T47D (cell line): ENCODE results near the gene MAGI2.
"Not testable (repeated sequence)": the region's sequence is repeated elsewhere in the genome, so short reads cannot be mapped to it uniquely, and the experiment has no call there.

ENCODE experiments used
- DNase-seq, 2 experiments: peaks; one replicate each; pipeline versions ENCODE4 v3.0.0 to v3.0.0-alpha.2; 2011 to 2012; ENCODE audit warnings: low read depth in 1 of 2, low spot score in 1 of 2
- JUND ChIP-seq: IDR thresholded peaks from 2 replicates; pipeline ENCODE4 v1.6.1; 2012; ENCODE audit warnings: low read depth
- in situ Hi-C: cut with HindIII; loops from 2 replicates; pipeline ENCODE4 v1.10.0; 2016; ENCODE audit warnings: low sequenced_read_pairs, low pct_unique_long_range_greater_than_20kb

The MAGI2 gene

GRCh38 chr7:78301407-78301806 is 1152.1 kb downstream of the MAGI2 start:
- in situ Hi-C loops = no loop called here
- no peak for TF ChIP-seq JUND
- no peak for DNase-seq

GRCh38 chr7:78299088-78299487 is 1154.4 kb downstream of the MAGI2 start:
- no peak for TF ChIP-seq JUND
- DNase-seq = no peak
- in situ Hi-C loops = no loop called here

- peak in 1 of 2 experiments; percentile 13 for DNase-seq
- no peak for TF ChIP-seq JUND
- in situ Hi-C loops = no loop called here
Observed at GRCh38 chr7:78296644-78297371, 1156.7 kb downstream of the MAGI2 start.

DNA sequence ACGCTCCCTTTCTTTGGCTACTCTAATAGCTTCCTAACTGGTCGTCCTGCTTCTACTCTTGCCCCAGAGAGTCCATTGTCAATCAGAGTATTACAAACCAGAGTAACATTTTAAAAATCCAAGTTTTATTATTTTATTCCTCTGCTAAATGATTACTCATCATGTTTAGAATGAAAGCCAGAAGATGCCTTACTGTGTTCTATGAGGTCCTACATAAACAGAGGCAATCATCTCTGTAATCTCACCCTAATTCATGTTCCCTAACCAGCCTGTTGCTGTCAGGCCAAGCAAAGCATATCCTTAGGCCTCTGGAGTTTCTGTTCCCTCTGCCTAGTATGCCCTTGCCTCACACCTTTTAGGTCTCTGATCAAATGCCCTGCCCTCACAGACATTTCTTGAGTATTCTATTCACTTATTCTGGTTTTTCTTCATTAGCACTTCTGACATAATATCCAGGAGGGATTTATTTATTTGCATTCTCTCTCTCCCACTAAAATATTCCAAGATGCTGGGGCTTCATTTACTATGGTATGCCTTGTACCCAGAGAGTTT is 1157.3 kb downstream of the MAGI2 start:
- TF ChIP-seq JUND = no peak
- DNase-seq = no peak
- in situ Hi-C loops = no loop called here

DNA sequence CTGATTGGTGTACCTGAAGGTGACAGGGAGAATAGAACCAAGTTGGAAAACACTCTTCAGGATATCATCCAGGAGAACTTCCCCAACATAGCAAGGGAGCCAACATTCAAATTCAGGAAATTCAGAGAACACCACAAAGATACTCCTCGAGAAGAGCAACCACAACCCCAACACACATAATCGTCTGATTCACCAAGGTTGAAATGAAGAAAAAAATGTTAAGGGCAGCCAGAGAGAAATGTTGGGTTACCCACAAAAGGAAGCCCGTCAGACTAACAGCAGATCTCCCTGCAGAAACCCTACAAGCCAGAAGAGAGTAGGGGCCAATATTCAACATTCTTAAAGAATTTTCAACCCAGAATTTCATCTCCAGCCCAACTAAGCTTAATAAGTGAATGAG is 1164.0 kb downstream of the MAGI2 start:
- in situ Hi-C loops, DNase-seq: not testable (repeated sequence)

DNA sequence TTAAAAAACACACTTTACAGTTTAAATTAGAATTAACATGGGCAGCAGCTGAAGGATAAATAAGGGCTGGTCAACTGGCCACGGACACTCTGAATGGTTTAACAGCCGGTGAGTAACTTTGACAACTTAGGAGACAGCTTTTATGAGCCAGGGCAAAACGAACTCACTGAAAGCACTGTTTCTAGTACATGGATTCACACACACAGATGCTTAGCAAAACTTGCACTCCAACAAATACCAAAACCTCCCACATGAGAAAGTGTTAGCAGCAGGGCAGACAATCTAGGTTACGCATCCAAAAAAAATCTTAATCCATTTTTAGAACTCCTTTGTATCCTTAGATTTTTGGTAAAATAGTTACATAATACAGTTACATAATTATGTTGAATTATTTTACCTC is 1168.5 kb downstream of the MAGI2 start:
- no peak for DNase-seq
- TF ChIP-seq JUND = no peak
- in situ Hi-C loops = no loop called here

GRCh38 chr7:78280276-78280675 is 1173.2 kb downstream of the MAGI2 start:
- in situ Hi-C loops = no loop called here
- DNase-seq = no peak
- no peak for TF ChIP-seq JUND

DNA sequence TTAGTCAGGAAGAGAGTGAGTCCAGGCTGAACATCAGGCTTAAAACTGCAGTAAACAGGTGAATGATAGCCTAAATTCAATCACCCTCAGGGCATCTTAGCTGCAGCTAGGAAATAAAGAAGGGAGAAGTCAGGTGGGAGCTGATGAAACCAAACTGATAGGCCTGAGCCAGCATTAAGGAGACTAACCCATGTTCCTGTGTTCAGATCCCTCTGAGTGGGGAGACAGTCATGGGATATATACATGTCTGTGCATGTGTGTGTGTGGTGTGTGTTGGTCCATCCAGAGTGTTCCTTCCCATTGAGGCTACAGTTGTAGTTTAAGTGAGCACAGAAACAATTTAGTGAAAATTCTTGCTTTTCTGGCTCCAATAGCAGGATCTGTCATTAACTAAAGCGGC is 1174.0 kb downstream of the MAGI2 start:
- in situ Hi-C loops = no loop called here
- no peak for DNase-seq
- no peak for TF ChIP-seq JUND

DNA sequence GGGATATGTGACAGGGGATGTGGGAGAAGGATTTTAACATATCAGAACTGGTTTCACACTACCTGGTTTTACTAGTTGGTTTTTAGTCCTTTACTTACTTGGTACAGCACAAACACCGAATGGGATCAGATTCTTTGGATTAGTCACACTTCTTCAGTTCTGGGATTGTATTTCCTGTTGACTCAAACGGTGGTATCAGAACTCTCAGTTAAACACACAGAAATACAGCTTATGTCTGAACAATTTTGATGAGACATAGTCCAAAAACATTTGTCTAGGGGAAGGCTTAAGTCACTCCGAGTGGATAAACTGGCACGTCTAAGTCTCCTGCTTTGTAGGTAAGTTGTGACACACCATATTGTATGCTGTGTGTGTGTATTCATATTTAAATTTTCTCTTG is 1174.4 kb downstream of the MAGI2 start:
- no peak for DNase-seq
- in situ Hi-C loops = no loop called here
- TF ChIP-seq JUND = no peak

- no peak for DNase-seq
- in situ Hi-C loops = no loop called here
- no peak for TF ChIP-seq JUND
Observed at GRCh38 chr7:78267141-78267540, 1186.3 kb downstream of the MAGI2 start.

DNA sequence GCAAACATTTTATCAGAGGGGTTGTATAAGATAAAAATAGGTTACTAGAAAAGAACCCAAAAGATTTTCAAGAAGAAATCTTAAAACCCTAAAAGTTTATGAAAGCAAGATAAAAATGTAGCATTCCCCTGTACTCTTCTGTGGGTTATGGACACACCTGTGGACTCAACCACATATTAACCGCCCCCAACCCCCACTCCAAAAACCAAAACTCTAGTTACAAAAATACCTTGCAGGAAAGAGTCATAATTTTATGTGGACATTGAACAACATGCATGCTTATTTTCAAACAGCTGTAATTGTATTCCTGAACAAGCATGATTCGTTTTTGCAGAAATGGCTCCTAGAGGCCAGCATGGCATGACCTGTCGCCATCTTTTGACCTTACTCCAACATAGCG is 1188.0 kb downstream of the MAGI2 start:
- DNase-seq = no peak
- in situ Hi-C loops = no loop called here
- TF ChIP-seq JUND = no peak

DNA sequence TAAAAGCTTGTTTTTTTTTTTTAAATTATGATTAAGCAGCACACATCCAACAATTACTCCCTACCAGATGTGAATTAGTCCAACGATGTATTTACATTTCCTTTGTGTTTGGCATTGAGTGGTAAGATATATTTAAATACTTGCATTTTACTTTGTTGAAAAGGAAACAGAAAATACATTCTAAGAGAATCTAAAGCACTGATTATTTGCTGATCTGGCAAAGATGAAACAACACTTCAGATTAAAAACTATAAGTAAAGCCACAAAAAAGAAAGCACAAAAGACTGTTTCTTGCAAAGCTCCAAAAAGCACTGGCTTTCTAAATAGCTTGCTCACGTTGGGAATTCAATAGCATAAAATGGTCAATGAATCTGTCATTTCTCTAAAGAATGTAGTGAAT is 1188.4 kb downstream of the MAGI2 start:
- in situ Hi-C loops = no loop called here
- no peak for TF ChIP-seq JUND
- DNase-seq = no peak

GRCh38 chr7:78264105-78264504 is 1189.4 kb downstream of the MAGI2 start:
- TF ChIP-seq JUND = no peak
- in situ Hi-C loops = no loop called here
- no peak for DNase-seq

DNA sequence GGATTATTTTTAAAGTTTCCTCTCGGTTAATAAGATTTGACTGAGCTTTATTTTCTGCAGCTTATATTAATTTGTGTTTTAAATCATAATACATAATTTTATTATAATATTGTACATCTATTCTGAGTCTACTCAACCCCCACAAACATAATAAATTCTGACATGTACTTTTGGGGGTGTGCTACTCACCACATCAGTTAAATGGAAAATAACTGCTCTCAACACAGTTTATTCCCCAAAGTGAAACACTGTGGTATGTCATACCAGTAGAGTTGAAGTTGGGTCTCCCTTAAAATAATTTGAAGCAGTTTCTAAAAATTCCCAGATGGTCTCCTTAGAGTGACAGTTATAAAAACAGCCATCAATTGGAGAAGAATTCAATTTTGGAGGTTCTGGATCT is 1191.7 kb downstream of the MAGI2 start:
- no peak for TF ChIP-seq JUND
- in situ Hi-C loops = no loop called here

More for the DNA sequence above, 1191.7 kb downstream of the MAGI2 start:
- DNase-seq = no peak
